Mammary epithelial cell (primary cell): ENCODE data around the gene DSP.

Experiments
- CTCF ChIP-seq, 2 donors: IDR thresholded peaks in 1 of 2; conservative IDR thresholded peaks in 1 of 2; 2 replicates each; pipeline ENCODE4 v1.5.1; 2011 to 2012; ENCODE audit warnings: inconsistent platforms in 2 of 2, low read length in 2 of 2, mild to moderate bottlenecking in 2 of 2, control low read depth in 1 of 2, low read depth in 1 of 2; ENCODE audit not compliant: insufficient read depth in 1 of 2; ENCODE audit errors: extremely low read depth in 1 of 2
- EZH2 ChIP-seq: IDR thresholded peaks from 2 replicates; pipeline ENCODE4 v1.6.1; 2012; ENCODE audit warnings: low read length, inconsistent platforms, borderline replicate concordance

GRCh38 chr6:7580537-7580926 is 39.1 kb downstream of the DSP start:
- TF ChIP-seq CTCF (conservative IDR thresholded peaks at IDR 0.05 in 1 of 2, IDR thresholded peaks at IDR 0.05 in 1 of 2; ENCODE audit: extremely low read depth in 1 of 2, insufficient read depth in 1 of 2, low read depth in 1 of 2, low read length in 2 of 2) (no peak), EZH2 (no peak)
